GM08714 (cell line): Measurements from ENCODE around the gene OGFOD2.

Experiments
- H3K4me3 ChIP-seq: fragments of 200-500 bp; sonication (Bioruptor generic); 2 replicates; pipeline ENCODE4 v1.5.1; 2014; ENCODE audit warnings: mild to moderate bottlenecking, low read length, inconsistent platforms
- ZNF274 ChIP-seq: IDR thresholded peaks from 2 replicates; pipeline ENCODE4 v1.6.1; 2012; ENCODE audit warnings: mild to moderate bottlenecking, low read depth, low read length

OGFOD2 gene

GRCh38 chr12:122984612-122985337 is 9.7 kb downstream of the OGFOD2 start:
- no peak for TF ChIP-seq ZNF274
- no peak overlapping the region for H3K4me3 ChIP-seq

- TF ChIP-seq ZNF274 = no peak
- no peak overlapping the region for H3K4me3 ChIP-seq
Measured at GRCh38 chr12:122985338-122986257, 10.6 kb downstream of the OGFOD2 start.

- H3K4me3 ChIP-seq = no peak overlapping the region
- no peak for TF ChIP-seq ZNF274
Measured at GRCh38 chr12:122986258-122986871, 11.3 kb downstream of the OGFOD2 start.

GRCh38 chr12:122987086-122987951 is 12.3 kb downstream of the OGFOD2 start:
- H3K4me3 ChIP-seq = no peak overlapping the region
- no peak for TF ChIP-seq ZNF274

- TF ChIP-seq ZNF274 = no peak
- no peak overlapping the region for H3K4me3 ChIP-seq
Measured at GRCh38 chr12:122988036-122988435, 13.0 kb downstream of the OGFOD2 start.

- no peak for TF ChIP-seq ZNF274
- H3K4me3 ChIP-seq = no peak overlapping the region
Measured at GRCh38 chr12:122988612-122989212, 13.7 kb downstream of the OGFOD2 start.

- no peak for TF ChIP-seq ZNF274
Measured at GRCh38 chr12:122989225-122989839, 14.3 kb downstream of the OGFOD2 start.

GRCh38 chr12:122989874-122990419 is 14.9 kb downstream of the OGFOD2 start:
- H3K4me3 ChIP-seq = no peak overlapping the region
- TF ChIP-seq ZNF274 = no peak

More at GRCh38 chr12:122989225-122989839, 14.3 kb downstream of the OGFOD2 start:
- no peak overlapping the region for H3K4me3 ChIP-seq

- TF ChIP-seq ZNF274 = no peak
- H3K4me3 ChIP-seq = no peak overlapping the region
Measured at GRCh38 chr12:122990561-122990960, 15.5 kb downstream of the OGFOD2 start.

GRCh38 chr12:122990961-122991622 is 16.0 kb downstream of the OGFOD2 start:
- TF ChIP-seq ZNF274 = no peak
- no peak overlapping the region for H3K4me3 ChIP-seq

- no peak for TF ChIP-seq ZNF274
- H3K4me3 ChIP-seq = no peak overlapping the region
Measured at GRCh38 chr12:122991623-122992275, 16.7 kb downstream of the OGFOD2 start.

GRCh38 chr12:122992386-122992785 is 17.3 kb downstream of the OGFOD2 start:
- TF ChIP-seq ZNF274 = no peak
- no peak overlapping the region for H3K4me3 ChIP-seq
